Stomach (tissue), 9 donors: ENCODE results near the gene ATXN7L1. TPM values are rescaled to one million over a fixed set of nuclear protein-coding genes. Genes with fewer than 3 reads are reported as not detected.

Experiments used
- DNase-seq, 2 donors: peaks; one replicate each; pipeline versions ENCODE4 v3.0.0 to v3.0.0-alpha.2; 2013 to 2019
- H3K27ac ChIP-seq, 5 donors: fragments of 200-600 bp in 4 of 5; sonication (generic) in 4 of 5; one replicate each; pipeline ENCODE4 v1.5.1; 2013 to 2019; ENCODE audit warnings: mild to moderate bottlenecking in 1 of 5, moderate library complexity in 1 of 5
- H3K27me3 ChIP-seq, 3 donors: fragments of 200-600 bp; sonication (generic); one replicate each; pipeline ENCODE4 v1.5.1; 2017 to 2019; ENCODE audit warnings: mixed run types in 1 of 3
- H3K36me3 ChIP-seq, 4 donors: fragments of 200-600 bp; sonication (generic); 1 replicate in 3 of 4; 2 replicates in 1 of 4; pipeline ENCODE4 v1.5.1; 2016 to 2019
- H3K4me1 ChIP-seq, 4 donors: fragments of 200-600 bp; sonication (generic); one replicate each; pipeline ENCODE4 v1.5.1; 2016 to 2019
- H3K4me3 ChIP-seq, 4 donors: fragments of 200-600 bp; sonication (generic) in 3 of 4; one replicate each; pipeline ENCODE4 v1.5.1; 2016 to 2019; ENCODE audit warnings: mild to moderate bottlenecking in 1 of 4
- H3K9me3 ChIP-seq, 4 donors: fragments of 200-600 bp; sonication (generic); one replicate each; pipeline ENCODE4 v1.5.1; 2016 to 2019
- CTCF ChIP-seq, 7 experiments: fragments of 450-650 bp in 4 of 7; fragments of 200-600 bp in 3 of 7; sonication (generic) in 3 of 7; IDR thresholded peaks; one replicate each; pipeline ENCODE4 v1.5.1; 2016 to 2019; ENCODE audit warnings: antibody characterized with exemption in 7 of 7, control low read depth in 2 of 7, mild to moderate bottlenecking in 1 of 7
- EP300 ChIP-seq: sonication (generic); formaldehyde crosslinking; IDR thresholded peaks from one replicate; pipeline ENCODE4 v1.6.1; 2017; ENCODE audit warnings: antibody characterized with exemption
- POLR2A ChIP-seq, 4 donors: fragments of 450-650 bp; IDR thresholded peaks; one replicate each; pipeline ENCODE4 v1.6.1; 2016; ENCODE audit warnings: antibody characterized with exemption in 4 of 4, control low read depth in 2 of 4, mild to moderate bottlenecking in 1 of 4, moderate library complexity in 1 of 4
- POLR2AphosphoS5 ChIP-seq, 3 donors: sonication (generic); formaldehyde crosslinking; IDR thresholded peaks; one replicate each; pipeline ENCODE4 v1.6.1; 2016; ENCODE audit warnings: antibody characterized with exemption in 3 of 3
- WGBS, 5 donors: extraction: QIAGEN DNeasy Blood & Tissue Kit in 3 of 5; methylation state at CpG; one replicate each; pipeline versions ENCODE4 v1.1.5 to v1.1.7; 2013 to 2018; 5-methylcytosine and 5-hydroxymethylcytosine counted together
- intact Hi-C: fragments of 100-400 bp; cut with DNase I; formaldehyde crosslinking; loops from one replicate; pipeline ENCODE4 v1.15.1; 2023; ENCODE audit warnings: low total_unique reads
- polyA plus RNA-seq, 3 donors: library from polyadenylated mRNA; stranded (reverse); fragments of 200-250 nt; gene quantifications; one replicate each; pipeline ENCODE4 v1.2.3, GENCODE V29; 2013
- total RNA-seq, 5 donors: library from RNA; depleted of rRNA; stranded (reverse); fragments of >200 nt; gene quantifications; one replicate each; pipeline versions ENCODE4 v1.1.0 to v1.2.3, GENCODE V29; 2014 to 2016
- donor health status: healthy with polysubstance abuse.
- donor health status: Bipolar disorder and iron deficiency.
- donor health status: healthy.

ATXN7L1 gene
- total and polyA plus RNA-seq, 8 donors = 3.8 to 92.2 (median 8.8) TPM

DNA sequence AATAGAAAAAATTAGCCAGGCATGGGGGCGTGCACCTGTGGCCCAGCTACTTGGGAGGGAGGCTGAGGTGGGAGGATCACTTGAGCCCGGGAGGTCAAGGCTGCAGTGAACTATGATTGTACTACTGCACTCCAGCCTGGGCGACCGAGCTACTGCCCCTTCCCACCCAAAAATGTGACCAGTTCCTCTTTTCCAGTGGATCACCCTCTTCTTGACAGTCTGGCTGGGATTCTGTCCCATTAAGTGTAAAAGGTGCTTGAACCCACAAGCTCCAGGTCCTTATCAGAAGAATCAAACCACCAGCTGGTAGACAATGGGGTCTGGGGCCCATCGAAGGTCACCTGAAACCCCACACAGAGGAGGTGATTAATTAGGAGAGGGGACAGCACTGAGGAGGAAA is 14.1 kb downstream of the ATXN7L1 start:
- Histone ChIP-seq H3K27me3 (no peaks in the 10 kb centered on the region), H3K36me3 (peaks cover 0 to 7% (median 0%) of the 10 kb centered on the region in 4 donors), H3K4me1 (peaks cover 0 to 5% (median 0%) of the 10 kb centered on the region in 4 donors), H3K4me3 (no peak overlapping the region), H3K27ac (no peak overlapping the region), H3K9me3 (no peaks in the 10 kb centered on the region)
- DNase-seq = no peak
- intact Hi-C loops = no loop called here
- WGBS, 5 donors = 85 to 90% (median 87%) methylated on average over 5 of the region's 5 CpGs
- TF ChIP-seq POLR2AphosphoS5 (IDR thresholded peaks at IDR 0.05) (no peak), POLR2A (IDR thresholded peaks at IDR 0.05) (no peak), EP300 (no peak), CTCF (IDR thresholded peaks at IDR 0.05) (no peak)

GRCh38 chr7:105861224-105861623 is 15.2 kb downstream of the ATXN7L1 start:
- intact Hi-C loops = no loop called here
- WGBS, 5 donors = 75 to 84% (median 81%) methylated on average over 5 of the region's 5 CpGs
- DNase-seq = no peak
- peaks cover 0 to 4% (median 0%) of the 10 kb centered on the region in 4 donors for H3K36me3 ChIP-seq
- no peaks in the 10 kb centered on the region for H3K27me3 ChIP-seq
- H3K4me1 ChIP-seq = peaks cover 0 to 11% (median 0%) of the 10 kb centered on the region in 4 donors
- no peak overlapping the region for H3K4me3 ChIP-seq
- no peaks in the 10 kb centered on the region for H3K9me3 ChIP-seq
- TF ChIP-seq EP300 (no peak), CTCF (IDR thresholded peaks at IDR 0.05) (no peak), POLR2A (IDR thresholded peaks at IDR 0.05) (no peak), POLR2AphosphoS5 (IDR thresholded peaks at IDR 0.05) (no peak)
- H3K27ac ChIP-seq = no peak overlapping the region

- no peaks in the 10 kb centered on the region for H3K27me3 ChIP-seq
- H3K27ac ChIP-seq = no peak overlapping the region
- H3K4me1 ChIP-seq = peaks cover 0 to 11% (median 0%) of the 10 kb centered on the region in 4 donors
- intact Hi-C loops = no loop called here
- 90 to 93% (median 92%) methylated on average over 8 of the region's 8 CpGs for WGBS, 5 donors
- TF ChIP-seq CTCF (IDR thresholded peaks at IDR 0.05) (no peak), POLR2AphosphoS5 (IDR thresholded peaks at IDR 0.05) (no peak)
- no peaks in the 10 kb centered on the region for H3K36me3 ChIP-seq
- no peak overlapping the region for H3K4me3 ChIP-seq
- no peak for DNase-seq
- H3K9me3 ChIP-seq = no peaks in the 10 kb centered on the region
Measured at GRCh38 chr7:105860793-105861192, 15.6 kb downstream of the ATXN7L1 start.

DNA sequence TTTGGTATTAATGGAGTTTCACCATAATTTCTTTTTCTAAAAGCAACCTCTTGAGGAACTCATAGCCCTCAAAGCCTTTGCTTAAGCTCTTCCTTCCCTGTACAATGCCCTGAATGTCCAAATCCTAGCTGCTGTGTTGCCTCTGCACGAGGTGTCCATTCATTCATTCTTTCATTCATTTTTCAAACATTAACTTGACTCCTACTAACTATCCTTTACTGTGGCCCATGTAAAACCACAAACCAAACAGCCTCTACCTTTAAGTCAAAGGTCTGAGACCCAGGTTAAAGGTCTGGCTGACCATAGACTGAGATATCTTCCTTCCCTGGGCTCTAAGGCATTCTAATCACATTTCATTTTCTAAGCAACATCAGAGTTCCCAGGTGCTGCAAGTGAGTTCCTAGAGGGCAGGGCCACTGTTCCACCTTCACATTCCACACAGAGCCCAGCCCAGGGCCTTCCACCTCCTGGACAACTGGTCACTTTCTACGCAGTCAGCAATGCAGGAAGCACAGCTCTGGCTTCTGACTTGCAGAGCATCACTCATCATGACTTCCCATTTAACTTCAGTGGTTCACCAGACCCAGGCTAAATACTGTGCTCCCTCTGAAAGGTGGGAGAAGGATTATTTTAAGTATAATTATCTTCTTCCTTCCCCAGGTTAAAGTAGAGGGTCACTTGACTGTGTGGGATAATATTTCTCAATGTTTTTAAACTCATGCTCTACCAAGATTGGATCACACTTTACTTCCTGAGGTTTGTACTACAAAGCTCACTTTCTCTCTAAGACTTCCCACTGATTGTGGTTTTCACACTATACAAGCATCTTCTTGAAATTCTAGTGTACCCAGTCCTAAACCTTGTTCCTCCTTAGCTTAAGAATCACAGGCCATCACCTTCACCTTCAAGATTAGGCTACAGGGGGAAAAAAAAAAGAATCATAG is 19.1 kb downstream of the ATXN7L1 start:
- intact Hi-C loops = no loop called here
- no peak for DNase-seq
- Histone ChIP-seq H3K36me3 (no peaks in the 10 kb centered on the region), H3K4me3 (no peak overlapping the region), H3K9me3 (no peaks in the 10 kb centered on the region), H3K27me3 (no peaks in the 10 kb centered on the region), H3K4me1 (peaks cover 0 to 23% (median 9%) of the 10 kb centered on the region in 4 donors), H3K27ac (no peak overlapping the region)
- TF ChIP-seq EP300 (no peak), POLR2A (IDR thresholded peaks at IDR 0.05) (no peak)
- 62 to 74% (median 70%) methylated on average over 2 of the region's 2 CpGs for WGBS, 5 donors

GRCh38 chr7:105854498-105854897 is 21.9 kb downstream of the ATXN7L1 start:
- TF ChIP-seq POLR2A (IDR thresholded peaks at IDR 0.05) (no peak), CTCF (IDR thresholded peaks at IDR 0.05) (no peak), EP300 (no peak), POLR2AphosphoS5 (IDR thresholded peaks at IDR 0.05) (no peak)
- peak in 1 of 2 donors; percentile 53 for DNase-seq
- no peak overlapping the region for H3K4me3 ChIP-seq
- H3K27ac ChIP-seq = peak overlapping the region in 1 of 5 donors; percentile 12
- H3K4me1 ChIP-seq = peaks cover 0 to 41% (median 14%) of the 10 kb centered on the region in 4 donors
- H3K27me3 ChIP-seq = no peaks in the 10 kb centered on the region
- intact Hi-C loops = no loop called here
- H3K36me3 ChIP-seq = no peaks in the 10 kb centered on the region
- H3K9me3 ChIP-seq = no peaks in the 10 kb centered on the region
